Nephron progenitor cell (in vitro differentiated cells): ENCODE results near the gene TPM4.
A peak's percentile ranks its signal among the peaks of the same experiment; 100 is the strongest.

Experiments
- DNase-seq: peaks from one replicate; pipeline ENCODE4 v3.0.0; 2021
- H3K27ac Mint-ChIP-seq: 2 replicates; pipeline ENCODE4 v1.8.0; 2021; ENCODE audit warnings: mild to moderate bottlenecking, moderate library complexity, mixed read lengths
- H3K27me3 Mint-ChIP-seq: 2 replicates; pipeline ENCODE4 v1.8.0; 2021; ENCODE audit warnings: mild to moderate bottlenecking, low read depth, mixed read lengths; ENCODE audit not compliant: poor library complexity
- H3K36me3 Mint-ChIP-seq: 2 replicates; pipeline ENCODE4 v1.8.0; 2021; ENCODE audit warnings: low read depth, mixed read lengths
- H3K4me1 Mint-ChIP-seq: 2 replicates; pipeline ENCODE4 v1.8.0; 2021; ENCODE audit warnings: mixed read lengths
- H3K4me3 Mint-ChIP-seq: 2 replicates; pipeline ENCODE4 v1.8.0; 2021; ENCODE audit warnings: mild to moderate bottlenecking, moderate library complexity, mixed read lengths
- H3K9me3 Mint-ChIP-seq: 2 replicates; pipeline ENCODE4 v1.8.0; 2021; ENCODE audit warnings: mild to moderate bottlenecking, moderate library complexity, mixed read lengths
- TF ChIP-seq, protein P1 (sequence below): fragments of 200-600 bp; sonication (generic); IDR thresholded peaks from 2 replicates; pipeline ENCODE4 v1.5.0; 2021; ENCODE audit warnings: antibody characterized with exemption

The TPM4 gene

GRCh38 chr19:16139752-16140151 is 63.5 kb downstream of the TPM4 start:
- H3K9me3 Mint-ChIP-seq: no peaks in the 10 kb centered on the region
- H3K4me1 Mint-ChIP-seq: no peaks in the 10 kb centered on the region
- TF ChIP-seq, protein P1, sequence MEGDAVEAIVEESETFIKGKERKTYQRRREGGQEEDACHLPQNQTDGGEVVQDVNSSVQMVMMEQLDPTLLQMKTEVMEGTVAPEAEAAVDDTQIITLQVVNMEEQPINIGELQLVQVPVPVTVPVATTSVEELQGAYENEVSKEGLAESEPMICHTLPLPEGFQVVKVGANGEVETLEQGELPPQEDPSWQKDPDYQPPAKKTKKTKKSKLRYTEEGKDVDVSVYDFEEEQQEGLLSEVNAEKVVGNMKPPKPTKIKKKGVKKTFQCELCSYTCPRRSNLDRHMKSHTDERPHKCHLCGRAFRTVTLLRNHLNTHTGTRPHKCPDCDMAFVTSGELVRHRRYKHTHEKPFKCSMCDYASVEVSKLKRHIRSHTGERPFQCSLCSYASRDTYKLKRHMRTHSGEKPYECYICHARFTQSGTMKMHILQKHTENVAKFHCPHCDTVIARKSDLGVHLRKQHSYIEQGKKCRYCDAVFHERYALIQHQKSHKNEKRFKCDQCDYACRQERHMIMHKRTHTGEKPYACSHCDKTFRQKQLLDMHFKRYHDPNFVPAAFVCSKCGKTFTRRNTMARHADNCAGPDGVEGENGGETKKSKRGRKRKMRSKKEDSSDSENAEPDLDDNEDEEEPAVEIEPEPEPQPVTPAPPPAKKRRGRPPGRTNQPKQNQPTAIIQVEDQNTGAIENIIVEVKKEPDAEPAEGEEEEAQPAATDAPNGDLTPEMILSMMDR: no peak
- DNase-seq: no peak
- peaks cover 5% of the 10 kb centered on the region for H3K36me3 Mint-ChIP-seq
- no peak overlapping the region for H3K27ac Mint-ChIP-seq
- H3K4me3 Mint-ChIP-seq: no peak overlapping the region
- H3K27me3 Mint-ChIP-seq: peaks cover 19% of the 10 kb centered on the region

- Mint-ChIP-seq H3K36me3 (no peaks in the 10 kb centered on the region), H3K4me1 (no peaks in the 10 kb centered on the region), H3K27me3 (peaks cover 19% of the 10 kb centered on the region), H3K27ac (peak overlapping the region; percentile 51), H3K9me3 (no peaks in the 10 kb centered on the region), H3K4me3 (no peak overlapping the region)
- DNase-seq: no peak
- TF ChIP-seq, protein P1: no peak
Measured at GRCh38 chr19:16141043-16141442, 64.7 kb downstream of the TPM4 start.

DNA sequence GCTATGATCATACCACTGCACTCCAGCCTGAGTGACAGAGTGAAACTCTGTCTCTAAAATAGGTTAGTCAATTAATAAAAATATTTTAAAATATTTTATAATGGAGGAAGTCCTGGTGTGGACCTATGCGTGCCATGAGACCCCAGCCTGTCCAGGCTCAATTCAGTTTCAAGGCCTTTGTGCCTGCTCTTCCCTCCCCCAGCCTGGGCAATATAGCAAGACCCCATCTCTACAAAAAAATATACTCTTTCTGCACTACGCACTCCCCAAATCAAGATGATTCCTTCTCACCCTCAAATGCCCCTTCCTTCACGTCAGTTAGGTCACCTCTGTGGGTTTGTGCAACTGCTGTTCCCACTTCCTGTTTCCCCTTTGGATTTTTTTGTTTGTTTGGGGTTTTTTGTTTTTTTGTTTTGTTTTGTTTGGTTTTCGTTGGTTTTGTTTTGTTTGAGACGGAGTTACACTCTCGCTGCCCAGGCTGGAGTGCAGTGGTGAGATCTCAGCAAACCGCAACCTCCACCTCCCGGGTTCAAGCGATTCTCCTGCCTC is 65.8 kb downstream of the TPM4 start:
- H3K9me3 Mint-ChIP-seq: no peaks in the 10 kb centered on the region
- H3K4me1 Mint-ChIP-seq: no peaks in the 10 kb centered on the region
- peaks cover 19% of the 10 kb centered on the region for H3K27me3 Mint-ChIP-seq
- DNase-seq: no peak
- H3K27ac Mint-ChIP-seq: no peak overlapping the region
- no peak overlapping the region for H3K4me3 Mint-ChIP-seq
- TF ChIP-seq, protein P1: no peak
- no peaks in the 10 kb centered on the region for H3K36me3 Mint-ChIP-seq

DNA sequence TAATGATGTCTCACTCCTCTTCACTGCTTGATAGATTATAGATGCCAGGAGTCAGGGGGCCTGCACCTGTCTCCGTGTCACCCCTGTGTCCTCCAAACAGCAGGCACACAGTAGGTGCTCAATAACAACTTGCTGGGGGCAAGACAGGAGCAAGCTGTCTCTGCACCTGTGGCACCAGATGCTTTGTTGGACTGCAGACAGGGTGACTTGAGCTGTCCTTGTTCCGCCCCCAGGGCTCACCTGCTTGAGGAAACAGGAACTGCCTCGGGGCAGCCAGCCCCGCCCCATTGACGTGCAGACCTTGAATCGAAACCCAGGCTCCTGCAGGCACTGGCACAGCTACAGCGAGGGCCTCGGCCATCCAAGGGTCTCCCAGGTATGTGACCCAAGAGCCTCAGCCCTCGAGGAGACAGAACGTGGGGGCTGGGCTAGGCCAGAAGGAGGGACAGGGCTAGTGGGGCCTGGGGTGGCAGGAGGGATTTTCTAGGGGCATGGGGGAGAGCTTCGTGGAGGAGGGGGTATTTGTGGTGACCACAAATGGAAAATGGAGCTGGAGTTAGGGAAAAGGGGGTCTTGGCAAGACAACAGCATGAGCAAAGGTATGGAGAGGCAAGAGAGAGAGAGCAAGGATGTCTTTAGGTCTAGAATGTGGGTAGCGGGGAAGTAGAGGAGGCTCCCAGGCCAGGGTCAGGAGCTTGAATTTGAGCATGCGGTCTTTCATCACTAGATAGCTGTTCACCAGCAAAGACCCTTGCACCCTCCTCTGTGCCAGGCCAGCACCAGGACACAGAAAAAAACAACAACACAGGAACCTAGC is 67.3 kb downstream of the TPM4 start, which contains the start of gene HSH2D:
HSH2D (plus strand) TSS at position 287 of the 817 bp plus-strand sequence. CDS start 5,066 bp downstream, outside the sequence.
- Mint-ChIP-seq H3K4me3 (no peak within 1 kb of the TSS), H3K36me3 (no peaks in the 10 kb centered on the region), H3K27ac (no peak within 1 kb of the TSS), H3K4me1 (no peaks in the 10 kb centered on the region), H3K9me3 (no peaks in the 10 kb centered on the region), H3K27me3 (peaks cover 19% of the 10 kb centered on the region)
- TF ChIP-seq, protein P1: no peak
- DNase-seq: no peak

DNA sequence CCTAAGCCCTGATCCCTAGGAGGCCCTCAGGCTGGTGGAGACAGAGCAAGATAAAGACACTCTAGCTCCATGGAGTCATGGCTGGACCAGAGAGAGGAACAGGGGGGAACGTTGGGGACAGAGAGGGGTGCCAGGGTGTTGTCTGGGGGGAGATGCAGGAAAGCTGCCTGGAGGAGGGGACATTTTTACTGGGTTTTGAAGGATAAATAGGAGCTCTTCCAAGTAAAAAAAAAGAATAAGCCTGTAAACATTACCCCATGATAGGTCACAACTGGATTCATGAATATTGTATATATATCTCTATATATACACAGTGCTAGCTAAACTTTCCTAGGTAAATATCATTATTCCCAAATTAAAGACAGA is 67.9 kb downstream of the TPM4 start:
- H3K4me3 Mint-ChIP-seq: no peak overlapping the region
- peaks cover 19% of the 10 kb centered on the region for H3K27me3 Mint-ChIP-seq
- no peaks in the 10 kb centered on the region for H3K36me3 Mint-ChIP-seq
- H3K4me1 Mint-ChIP-seq: no peaks in the 10 kb centered on the region
- TF ChIP-seq, protein P1: no peak
- no peak for DNase-seq
- no peak overlapping the region for H3K27ac Mint-ChIP-seq
- H3K9me3 Mint-ChIP-seq: no peaks in the 10 kb centered on the region

GRCh38 chr19:16146112-16146511 is 69.8 kb downstream of the TPM4 start:
- Mint-ChIP-seq H3K27ac (no peak overlapping the region), H3K36me3 (no peaks in the 10 kb centered on the region)

More at GRCh38 chr19:16146112-16146511, 69.8 kb downstream of the TPM4 start:
- TF ChIP-seq, protein P1: no peak
- H3K9me3 Mint-ChIP-seq: no peaks in the 10 kb centered on the region
- no peak overlapping the region for H3K4me3 Mint-ChIP-seq
- DNase-seq: no peak
- peaks cover 14% of the 10 kb centered on the region for H3K27me3 Mint-ChIP-seq
- no peaks in the 10 kb centered on the region for H3K4me1 Mint-ChIP-seq
